ENCODE results near the gene STKLD1.
"Not testable (repeated sequence)": the region's sequence is repeated elsewhere in the genome, so short reads cannot be mapped to it uniquely, and the experiment has no call there.

The STKLD1 gene

DNA sequence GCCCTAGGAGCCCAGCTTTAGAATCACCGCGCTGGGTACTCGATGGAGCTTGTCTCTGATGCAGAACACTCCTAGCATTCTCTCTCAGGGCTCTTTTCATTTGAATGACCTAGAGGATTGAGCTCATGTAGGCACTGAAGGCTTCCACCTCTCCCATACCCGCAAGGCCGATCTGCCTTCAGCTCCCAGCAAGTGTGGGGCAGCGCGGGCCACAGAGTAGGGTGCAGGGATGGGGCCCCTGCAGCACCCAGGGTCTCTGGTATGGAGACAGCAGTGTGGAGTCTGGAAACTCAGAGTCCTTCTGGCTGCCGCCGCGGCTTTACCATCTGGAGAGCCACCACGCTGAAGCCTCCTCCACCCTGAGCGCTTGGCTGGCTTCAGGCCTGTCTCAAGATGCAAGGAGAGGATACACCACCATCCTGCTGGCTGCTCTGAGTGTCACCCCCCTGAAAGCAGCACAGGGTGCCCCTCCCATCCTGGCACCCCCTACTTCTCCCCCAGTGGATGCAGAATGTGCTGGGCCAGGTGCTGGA is 12.9 kb downstream of the STKLD1 start:
- DNase-seq, result no peak

DNA sequence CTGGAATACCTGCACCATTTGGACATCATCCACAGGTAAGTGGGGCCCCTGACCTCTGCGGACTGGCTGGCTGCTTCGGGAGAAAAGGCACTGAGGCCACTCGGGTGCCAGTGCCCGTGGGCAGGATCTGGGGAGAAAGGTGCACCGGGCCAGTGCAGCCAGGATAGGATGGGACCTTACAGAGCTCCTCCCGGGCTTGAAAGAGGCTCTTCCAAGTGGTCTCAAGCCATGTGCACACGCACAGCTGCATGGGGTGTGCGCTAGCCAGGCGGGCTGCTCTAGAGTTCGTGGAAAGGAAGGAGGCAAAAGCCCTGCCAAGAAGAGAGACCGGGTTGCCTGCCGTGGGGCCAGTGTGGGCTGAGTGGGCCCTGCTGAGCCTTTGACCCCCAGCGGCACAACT is 13.4 kb downstream of the STKLD1 start:
- DNase-seq, result no peak

DNA sequence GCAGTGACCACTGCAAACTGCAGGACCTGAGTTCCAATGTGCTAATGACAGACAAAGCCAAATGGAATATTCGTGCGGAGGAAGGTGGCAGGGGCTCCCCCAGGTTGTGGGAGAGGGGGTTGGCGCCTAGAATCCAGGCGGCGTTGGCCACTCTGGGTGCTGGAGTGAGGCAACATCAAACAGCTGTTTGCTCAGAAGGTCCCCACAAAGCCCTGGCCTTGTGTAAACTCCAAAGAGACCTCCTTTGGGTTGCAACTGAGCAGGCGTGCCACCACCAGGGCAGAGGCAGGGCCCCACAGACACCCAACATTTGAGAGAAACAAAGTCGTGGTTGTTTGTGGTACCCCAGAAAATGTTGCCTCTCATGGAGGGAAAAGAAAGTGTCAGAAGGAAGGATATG is 14.5 kb downstream of the STKLD1 start:
- no peak for DNase-seq

- not testable (repeated sequence) for DNase-seq
Observed at GRCh38 chr9:133391449-133391848, 15.3 kb downstream of the STKLD1 start.

DNA sequence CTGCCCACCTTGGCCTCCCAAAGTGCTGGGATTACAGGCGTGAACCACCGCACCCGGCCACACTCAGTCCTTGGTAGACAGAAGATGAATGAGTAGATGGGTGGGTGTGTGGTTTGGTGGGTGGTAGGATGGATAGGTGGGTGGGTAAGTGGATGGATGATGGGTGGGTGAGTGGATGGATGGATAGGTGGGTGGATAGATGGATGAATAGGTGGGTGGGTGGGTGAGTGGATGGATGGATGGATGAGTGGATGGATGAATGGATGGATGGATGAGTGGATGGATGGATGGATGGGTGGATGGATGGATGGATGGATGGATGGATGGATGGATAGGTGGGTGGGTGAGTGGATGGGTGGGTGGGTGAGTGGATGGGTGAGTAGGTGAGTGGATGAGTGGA is 16.1 kb downstream of the STKLD1 start:
- not testable (repeated sequence) for DNase-seq

DNA sequence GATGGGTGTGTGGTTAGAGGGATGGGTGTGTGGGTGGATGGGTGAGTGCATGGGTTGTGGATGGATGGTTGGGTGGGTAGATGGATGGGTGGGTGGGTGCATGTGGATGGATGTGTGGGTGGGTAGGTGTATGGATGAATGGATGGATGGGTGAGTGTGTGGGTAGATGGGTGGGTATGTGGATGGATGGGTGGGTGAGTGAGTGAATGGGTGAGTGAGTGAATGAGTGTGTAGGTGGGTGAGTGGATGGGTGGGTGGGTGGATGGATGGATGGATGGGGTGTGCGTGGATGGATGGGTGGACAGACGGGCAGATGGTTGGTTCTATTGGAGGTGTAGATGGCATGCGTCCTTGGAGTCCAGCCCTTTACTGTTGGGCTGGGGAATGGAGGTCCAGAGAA is 17.2 kb downstream of the STKLD1 start:
- no peak for DNase-seq

GRCh38 chr9:133394687-133395271 is 18.6 kb downstream of the STKLD1 start:
- no peak for DNase-seq

DNA sequence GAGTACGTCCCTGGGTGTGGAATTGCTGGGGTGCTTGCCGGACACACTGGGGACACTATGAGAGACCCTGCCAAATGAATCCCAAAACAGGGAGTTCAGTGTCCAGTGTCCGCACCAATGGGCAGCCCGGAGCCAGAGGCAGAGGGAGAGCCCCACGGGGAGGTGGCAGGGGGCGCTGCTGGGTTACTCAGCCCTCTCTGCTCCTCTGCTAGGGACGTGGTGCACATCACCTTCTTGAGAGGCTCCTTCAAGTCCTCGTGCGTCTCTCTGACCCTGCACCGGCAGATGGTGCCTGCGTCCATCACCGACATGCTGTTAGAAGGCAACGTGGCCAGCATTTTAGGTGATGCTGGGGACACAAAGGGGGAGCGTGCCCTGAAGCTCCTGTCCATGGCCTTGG is 20.8 kb downstream of the STKLD1 start:
- no peak for DNase-seq

GRCh38 chr9:133397370-133397769 is 21.2 kb downstream of the STKLD1 start:
- DNase-seq, result no peak

DNA sequence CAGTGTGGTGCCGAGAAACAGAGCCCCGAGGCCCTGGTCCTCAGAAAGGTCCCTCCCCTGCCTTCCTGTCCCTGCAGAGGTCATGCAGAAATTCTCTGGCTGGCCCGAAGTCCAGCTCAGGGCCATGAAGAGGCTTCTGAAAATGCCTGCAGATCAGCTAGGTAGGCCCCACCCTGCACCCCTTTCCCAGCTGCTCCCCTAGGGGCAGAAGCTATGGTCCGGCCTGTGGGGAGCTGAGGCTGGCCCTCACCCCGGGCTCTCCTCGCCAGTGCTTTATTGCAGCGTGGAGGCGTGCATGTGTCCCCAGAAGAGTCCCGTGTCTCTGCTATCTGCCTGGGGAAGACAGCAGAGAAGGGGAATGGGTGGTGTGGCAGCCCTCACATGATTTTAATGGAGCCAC is 21.7 kb downstream of the STKLD1 start:
- DNase-seq, result no peak

- no peak for DNase-seq
Observed at GRCh38 chr9:133400292-133400691, 24.1 kb downstream of the STKLD1 start.

- no peak for DNase-seq
Observed at GRCh38 chr9:133401588-133401987, 25.4 kb downstream of the STKLD1 start.

DNA sequence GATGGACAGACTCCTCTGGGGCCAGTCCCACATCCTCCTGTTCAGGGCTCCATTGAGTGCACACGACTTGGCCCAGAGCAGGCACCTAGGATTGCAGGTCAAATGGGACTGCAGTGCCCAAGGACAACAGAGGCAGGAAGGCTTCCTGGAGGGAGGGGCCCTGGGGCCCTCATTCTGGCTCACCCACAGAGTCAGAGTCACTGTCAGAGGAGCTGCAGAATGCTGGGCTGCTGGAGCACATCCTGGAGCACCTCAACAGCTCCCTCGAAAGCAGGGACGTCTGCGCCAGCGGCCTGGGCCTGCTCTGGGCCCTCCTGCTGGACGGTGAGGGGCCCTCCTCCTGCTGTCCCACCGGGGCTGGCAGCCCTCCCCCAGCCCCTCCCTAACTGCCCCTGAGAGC is 26.5 kb downstream of the STKLD1 start:
- DNase-seq, result no peak

DNA sequence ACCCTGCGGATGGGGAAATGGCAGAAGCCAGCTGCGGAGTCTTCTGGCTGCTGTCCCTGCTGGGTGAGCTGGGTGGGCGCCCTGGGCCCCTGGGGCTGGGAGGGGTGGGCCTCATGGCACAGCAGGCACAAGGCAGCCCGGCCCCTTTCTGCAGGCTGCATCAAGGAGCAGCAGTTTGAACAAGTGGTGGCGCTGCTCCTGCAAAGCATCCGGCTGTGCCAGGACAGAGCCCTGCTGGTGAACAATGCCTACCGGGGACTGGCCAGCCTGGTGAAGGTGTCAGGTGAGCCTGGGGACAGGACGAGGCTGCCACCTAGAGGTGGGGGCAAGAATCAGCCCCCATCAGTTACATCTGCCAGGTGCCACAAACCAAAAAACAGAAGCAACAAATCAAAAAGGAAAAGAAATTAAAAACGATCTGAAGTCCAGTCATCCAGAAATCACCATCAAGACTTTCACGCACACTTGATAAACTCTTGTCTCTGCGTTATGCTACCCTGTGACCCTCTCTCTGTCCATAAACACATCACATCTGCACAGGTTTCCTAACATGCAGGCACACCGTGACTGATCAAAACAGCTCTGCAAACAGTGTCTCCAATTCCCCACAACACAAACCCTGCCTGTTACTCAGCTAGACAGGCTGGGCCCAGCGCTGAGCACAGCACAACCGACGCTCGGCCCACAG is 27.7 kb downstream of the STKLD1 start:
- DNase-seq, result peak; percentile 61

GRCh38 chr9:133404454-133405002 is 28.4 kb downstream of the STKLD1 start:
- DNase-seq, result no peak

DNA sequence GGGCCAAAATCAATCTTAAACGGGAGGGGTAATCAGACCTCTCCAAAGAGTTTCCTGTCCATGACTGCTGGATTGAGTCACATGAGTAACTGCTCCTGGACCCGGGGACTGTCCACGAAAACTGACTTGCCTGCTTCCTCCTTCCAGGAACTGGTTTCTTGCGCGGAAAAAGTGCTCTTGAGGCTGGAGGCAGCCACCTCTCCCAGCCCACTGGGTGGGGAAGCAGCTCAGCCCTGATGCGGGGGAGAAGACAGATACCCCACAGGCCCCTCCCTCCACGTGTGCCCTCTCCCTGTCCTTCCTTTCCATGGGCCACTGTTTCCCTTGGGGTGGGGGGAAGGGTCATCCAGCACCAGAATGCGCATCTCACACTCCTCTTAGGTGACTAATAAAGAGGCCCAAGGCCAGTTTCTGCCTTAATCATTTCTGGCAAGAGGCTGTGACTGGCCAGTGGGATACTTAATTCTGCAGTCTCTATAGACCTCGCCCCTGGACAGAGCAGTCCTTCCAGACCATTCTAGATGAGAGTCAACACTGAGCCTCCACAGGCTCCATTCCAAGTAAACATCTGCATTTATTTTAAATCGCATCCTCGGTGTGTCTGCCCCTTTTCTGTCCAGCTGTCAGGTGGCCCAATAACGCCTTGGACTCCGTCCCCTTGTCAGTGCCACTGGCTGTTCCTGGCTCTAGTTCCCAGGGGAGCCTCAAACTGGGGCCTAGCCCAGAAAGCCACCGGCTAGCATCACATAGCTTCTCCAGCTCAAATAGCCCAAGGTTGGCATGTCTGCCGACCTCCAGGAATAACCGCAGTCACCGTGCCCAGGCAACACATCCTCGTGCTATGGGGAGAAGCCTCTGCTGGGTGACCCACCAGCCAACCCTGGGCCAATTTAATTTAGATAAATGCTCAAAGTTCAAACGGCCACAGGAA is 29.6 kb downstream of the STKLD1 start:
- no peak for DNase-seq

DNA sequence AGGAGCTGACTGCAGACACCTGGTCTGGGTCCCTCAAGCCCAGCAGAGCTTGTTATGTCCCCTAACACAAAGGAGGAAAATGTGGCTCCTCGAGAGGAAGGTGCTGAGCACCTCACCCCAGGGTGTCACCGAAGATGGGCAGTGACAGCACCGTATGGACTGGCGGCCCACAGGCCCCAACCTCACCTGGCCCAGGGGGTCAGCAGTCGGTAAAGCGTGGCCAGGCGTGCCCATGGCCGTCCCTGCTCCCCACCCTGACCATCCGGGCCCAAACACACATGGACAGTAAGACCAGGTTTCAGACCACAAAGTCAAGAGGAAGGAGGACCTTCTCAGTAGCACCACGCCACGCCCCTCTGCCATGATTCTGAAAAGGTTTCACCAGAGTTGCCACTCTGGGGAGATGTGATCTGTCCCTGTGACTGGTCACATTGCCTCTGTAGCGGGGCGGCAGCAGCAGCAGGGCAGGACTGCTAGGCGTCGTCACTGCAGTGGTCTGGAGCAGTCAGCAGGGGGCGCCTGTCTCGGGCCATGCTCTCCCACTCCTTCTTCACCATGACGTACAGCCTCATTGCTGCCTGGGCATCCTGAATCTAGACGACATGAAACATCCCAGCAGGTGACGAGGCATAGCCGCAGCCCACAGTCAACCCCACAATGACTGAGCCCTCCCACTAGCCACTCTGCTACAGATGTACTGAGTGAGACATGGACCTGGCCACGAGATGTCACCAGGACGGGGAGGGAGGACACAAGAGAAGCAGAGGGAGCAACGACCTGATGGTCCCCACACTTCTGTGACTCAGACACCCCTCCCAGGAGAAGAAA is 30.5 kb downstream of the STKLD1 start:
- peak; percentile 79 for DNase-seq

DNA sequence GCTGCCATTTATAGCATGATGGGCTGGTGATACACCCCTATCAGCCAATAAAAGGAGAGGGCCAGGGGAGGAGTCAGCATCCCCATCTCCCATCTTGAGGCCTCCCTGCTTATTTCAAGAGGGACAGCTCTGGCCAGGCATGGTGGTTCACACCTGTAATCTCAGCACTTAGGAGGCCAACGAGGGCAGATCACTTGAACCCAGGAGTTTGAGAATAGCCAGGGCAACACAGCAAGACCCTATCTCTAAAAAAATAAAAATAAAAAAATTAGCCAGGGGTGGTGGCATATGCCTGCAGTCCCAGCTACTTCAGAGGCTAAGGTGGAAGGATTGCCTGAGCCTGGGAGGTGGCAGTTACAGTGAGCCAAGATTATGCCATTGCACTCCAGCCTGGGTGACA is 31.9 kb downstream of the STKLD1 start:
- no peak for DNase-seq

DNA sequence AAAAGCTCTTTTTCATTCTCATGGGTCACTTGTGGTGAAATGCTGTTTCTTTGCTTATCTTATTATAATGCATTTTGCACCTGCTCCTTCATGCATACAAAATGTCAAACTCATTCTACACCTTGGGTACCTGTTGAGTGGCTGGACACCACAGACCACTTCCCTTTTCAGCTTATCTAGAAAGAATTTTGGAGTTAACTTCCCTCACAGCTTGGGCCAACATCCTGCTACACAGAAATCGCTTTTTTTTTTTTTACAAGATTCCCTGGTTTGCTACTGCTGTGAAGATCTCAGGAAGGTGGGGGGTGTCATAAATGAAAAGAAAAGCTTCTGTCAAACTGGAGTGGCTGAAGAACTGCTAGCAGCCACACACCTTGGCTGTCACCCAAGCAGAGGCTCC is 39.0 kb downstream of the STKLD1 start:
- DNase-seq, result no peak

DNA sequence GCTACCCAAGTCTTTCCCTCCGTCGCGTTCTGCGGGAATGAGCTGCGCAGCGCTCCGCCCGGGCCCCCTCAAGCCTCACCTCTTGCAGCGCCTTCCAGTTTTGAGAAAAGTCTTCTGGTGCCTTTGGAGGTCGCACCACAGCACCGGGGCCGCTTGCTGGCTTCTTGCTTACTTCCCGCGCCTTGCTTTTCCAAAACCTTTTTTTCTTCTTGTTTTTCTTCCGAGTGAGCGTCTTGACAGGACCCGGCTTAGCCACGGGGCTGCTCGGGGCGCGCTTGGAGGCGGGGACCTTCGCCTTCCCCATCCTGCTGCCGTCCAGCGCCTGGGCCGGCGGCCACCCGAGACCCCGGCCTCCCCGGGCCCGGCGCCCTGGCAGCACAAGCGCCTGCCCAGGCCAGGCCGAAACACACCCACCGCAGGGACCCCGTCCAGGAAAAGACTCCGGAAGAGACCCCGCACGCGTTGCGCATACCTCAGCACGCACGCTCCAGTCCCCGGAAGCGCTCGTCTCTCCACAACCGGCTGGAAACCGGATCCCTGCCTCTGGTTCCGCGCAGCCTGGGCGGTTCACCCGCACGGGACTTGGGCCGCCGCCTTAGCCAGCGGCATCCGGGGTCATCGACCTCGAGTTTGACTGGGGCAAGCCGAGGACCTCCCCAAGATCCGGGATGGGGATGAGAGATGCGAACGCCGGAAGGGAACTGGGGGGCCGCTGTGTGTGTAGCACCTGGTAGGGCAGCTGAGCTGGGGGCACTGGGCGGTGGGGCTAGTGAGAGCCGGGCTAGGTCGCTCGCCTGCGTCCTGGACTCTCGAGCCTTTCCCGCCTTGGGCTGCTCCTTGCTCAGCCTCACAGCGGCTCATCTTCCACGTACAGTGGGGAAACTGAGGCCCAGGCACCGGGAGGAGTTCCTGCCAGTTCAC is 41.6 kb downstream of the STKLD1 start, which contains the start of gene REXO4:
TSS of gene REXO4 (minus strand) at position 470 of the 921 bp plus-strand sequence. CDS start at position 304, 166 bp downstream.
- peak; percentile 82 for DNase-seq

GRCh38 chr9:133419005-133419404 is 42.8 kb downstream of the STKLD1 start:
- no peak for DNase-seq

Data from activated CD4-positive, CD25-positive, alpha-beta regulatory T cell treated with anti-CD3 and anti-CD28 coated beads, Interleukin-2, amount 50 U/mL, for 72 hours (primary cell).